ENCODE measurements around the gene BTBD7. TPM values are rescaled to one million over a fixed set of nuclear protein-coding genes. Genes with fewer than 3 reads are reported as not detected.

The BTBD7 gene
- total RNA-seq, 1 donor from 2014 or later, result 39.4 TPM

- ATAC-seq (no peak), DNase-seq (no peak)
- Histone ChIP-seq H3K9me3 (no peaks in the 10 kb centered on the region), H3K4me3 (no peak overlapping the region), H3K36me3 (peaks cover 15% of the 10 kb centered on the region), H3K27ac (no peak overlapping the region), H3K27me3 (ENCODE audit: low read depth) (no peaks in the 10 kb centered on the region), H3K4me1 (peaks cover 6% of the 10 kb centered on the region)
- intact Hi-C loops (cut with DNase I), result no loop called here
- no peak for TF ChIP-seq CTCF (IDR thresholded peaks at IDR 0.05)
Measured at GRCh38 chr14:93285044-93285443, 47.8 kb downstream of the BTBD7 start.

- intact Hi-C loops (cut with DNase I), result no loop called here
- TF ChIP-seq CTCF (IDR thresholded peaks at IDR 0.05), result no peak
- Histone ChIP-seq H3K9me3 (no peaks in the 10 kb centered on the region), H3K27ac (no peak overlapping the region), H3K4me3 (no peak overlapping the region), H3K4me1 (peaks cover 6% of the 10 kb centered on the region), H3K27me3 (ENCODE audit: low read depth) (no peaks in the 10 kb centered on the region), H3K36me3 (peaks cover 5% of the 10 kb centered on the region)
- ATAC-seq, result no peak
- no peak for DNase-seq
Measured at GRCh38 chr14:93281937-93282336, 50.9 kb downstream of the BTBD7 start.

- H3K27ac ChIP-seq, result no peak overlapping the region
- no peak for TF ChIP-seq CTCF (IDR thresholded peaks at IDR 0.05)
- H3K9me3 ChIP-seq, result no peaks in the 10 kb centered on the region
- ATAC-seq (no peak), DNase-seq (no peak)
- intact Hi-C loops (cut with DNase I), result no loop called here
- no peaks in the 10 kb centered on the region for H3K27me3 ChIP-seq (ENCODE audit: low read depth)
- H3K4me3 ChIP-seq, result no peak overlapping the region
- no peaks in the 10 kb centered on the region for H3K36me3 ChIP-seq
- H3K4me1 ChIP-seq, result peaks cover 4% of the 10 kb centered on the region
Measured at GRCh38 chr14:93280743-93281142, 52.1 kb downstream of the BTBD7 start.

GRCh38 chr14:93276031-93276716, 56.7 kb downstream of the BTBD7 start:
- no peak for ATAC-seq
- no peak overlapping the region for H3K4me3 ChIP-seq
- intact Hi-C loops (cut with DNase I), result no loop called here
- no peak for DNase-seq
- H3K36me3 ChIP-seq, result peaks cover 3% of the 10 kb centered on the region
- no peaks in the 10 kb centered on the region for H3K9me3 ChIP-seq
- no peak for TF ChIP-seq CTCF (IDR thresholded peaks at IDR 0.05)
- no peaks in the 10 kb centered on the region for H3K4me1 ChIP-seq
- no peak overlapping the region for H3K27ac ChIP-seq
- H3K27me3 ChIP-seq (ENCODE audit: low read depth), result no peaks in the 10 kb centered on the region

- no peak for DNase-seq
- Histone ChIP-seq H3K27me3 (ENCODE audit: low read depth) (no peaks in the 10 kb centered on the region), H3K9me3 (no peaks in the 10 kb centered on the region), H3K4me3 (no peak overlapping the region), H3K4me1 (no peaks in the 10 kb centered on the region), H3K27ac (no peak overlapping the region), H3K36me3 (peaks cover 3% of the 10 kb centered on the region)
- intact Hi-C loops (cut with DNase I), result no loop called here
- no peak for TF ChIP-seq CTCF (IDR thresholded peaks at IDR 0.05)
- ATAC-seq, result no peak
Measured at GRCh38 chr14:93274055-93274806, 58.6 kb downstream of the BTBD7 start.

Data from lower lobe of right lung (tissue), 2 donors.